ENCODE data around the gene FCGR3A. TPM values are rescaled to one million over a fixed set of nuclear protein-coding genes. Genes with fewer than 3 reads are reported as not detected.
"Not testable (repeated sequence)": the region's sequence is repeated elsewhere in the genome, so short reads cannot be mapped to it uniquely, and the experiment has no call there.

Gene FCGR3A
- total RNA-seq, 1 donor from 2014 or later = 323 TPM

DNA sequence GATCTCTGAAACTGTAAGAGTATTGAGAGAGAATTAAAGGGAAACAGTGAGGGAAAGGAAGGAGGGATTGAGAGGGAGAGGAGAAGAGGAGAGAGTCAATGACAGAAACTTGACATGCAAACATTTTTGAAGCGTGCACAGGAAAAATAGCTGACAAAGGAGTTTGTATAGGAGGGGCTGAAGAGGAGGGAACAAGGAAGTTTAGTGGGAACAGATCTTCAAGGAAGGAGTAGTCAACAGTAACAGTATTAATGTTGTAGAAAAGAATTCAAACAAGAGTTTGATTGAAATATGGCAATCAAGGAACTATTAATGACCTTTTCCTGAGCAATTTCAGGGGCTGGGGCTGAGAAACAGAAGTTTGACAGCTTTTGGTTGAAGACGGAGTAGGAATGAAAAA lies 4.0 kb upstream of the FCGR3A start:
- H3K27ac ChIP-seq; H3K9me3 ChIP-seq; H3K27me3 ChIP-seq (ENCODE audit: low read depth); H3K4me3 ChIP-seq; intact Hi-C loops (cut with DNase I); H3K4me1 ChIP-seq; DNase-seq; H3K36me3 ChIP-seq; ATAC-seq: not testable (repeated sequence)

DNA sequence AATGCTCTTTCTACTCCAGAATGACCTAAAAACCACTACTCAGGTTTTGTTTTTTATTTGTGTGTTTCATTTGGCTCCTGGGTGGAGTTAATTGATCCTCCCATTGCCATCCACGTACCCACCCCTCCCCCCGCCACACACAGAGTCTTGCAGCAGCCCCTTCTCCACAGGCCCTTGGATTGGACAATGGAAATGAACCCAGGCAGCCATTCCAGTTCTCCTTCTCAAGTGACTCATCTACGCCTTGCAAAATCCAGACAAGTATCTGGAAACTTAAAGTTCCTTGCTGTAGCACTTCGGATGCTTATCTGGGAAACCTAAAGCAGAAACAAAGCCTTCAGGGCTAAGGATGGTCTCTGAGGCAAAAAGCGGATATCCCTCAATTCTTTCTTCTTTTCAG lies 1.3 kb upstream of the FCGR3A start:
- H3K4me3 ChIP-seq; H3K27me3 ChIP-seq (ENCODE audit: low read depth); H3K4me1 ChIP-seq; DNase-seq; intact Hi-C loops (cut with DNase I); H3K27ac ChIP-seq; H3K9me3 ChIP-seq; H3K36me3 ChIP-seq: not testable (repeated sequence)
- ATAC-seq = peak in 1 of 2 donors; percentile 25

DNA sequence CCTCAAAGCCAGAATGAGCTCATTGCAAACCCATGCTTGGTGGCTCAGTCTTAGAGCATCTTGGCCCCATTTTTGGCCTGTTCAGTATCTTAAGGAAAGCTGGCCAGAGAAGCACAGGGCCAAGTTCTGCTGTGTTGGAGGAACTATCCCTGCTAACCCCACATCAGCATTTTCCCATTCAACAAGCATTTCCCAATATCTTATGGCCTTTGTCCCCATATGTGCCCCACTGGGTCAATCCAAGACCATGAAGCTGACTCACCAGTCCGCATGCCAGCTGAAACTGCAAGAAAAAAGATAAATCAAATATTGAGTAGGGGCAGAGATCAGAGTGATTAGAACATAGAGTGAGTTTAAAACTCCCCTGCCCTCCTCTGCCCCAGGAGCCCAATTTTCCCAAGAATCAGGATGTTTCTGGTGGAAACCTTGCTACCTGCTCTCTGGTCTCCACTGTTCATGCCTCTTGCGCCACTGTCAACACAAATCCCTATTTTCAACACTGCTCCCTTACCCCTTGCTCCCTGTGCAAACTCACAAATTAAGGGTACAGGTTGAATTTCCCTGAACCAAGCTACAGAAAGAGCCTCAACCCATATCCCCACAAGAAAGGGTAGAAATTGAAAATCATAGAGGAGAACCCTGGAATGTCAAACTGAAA lies 740 bp downstream of the FCGR3A start:
- H3K4me1 ChIP-seq; H3K36me3 ChIP-seq; H3K27me3 ChIP-seq (ENCODE audit: low read depth); intact Hi-C loops (cut with DNase I); H3K9me3 ChIP-seq; DNase-seq: not testable (repeated sequence)
- Histone ChIP-seq H3K27ac (peak overlapping the region; percentile 58), H3K4me3 (peak overlapping the region; percentile 23)
- peak; percentile 70 to 72 for ATAC-seq

DNA sequence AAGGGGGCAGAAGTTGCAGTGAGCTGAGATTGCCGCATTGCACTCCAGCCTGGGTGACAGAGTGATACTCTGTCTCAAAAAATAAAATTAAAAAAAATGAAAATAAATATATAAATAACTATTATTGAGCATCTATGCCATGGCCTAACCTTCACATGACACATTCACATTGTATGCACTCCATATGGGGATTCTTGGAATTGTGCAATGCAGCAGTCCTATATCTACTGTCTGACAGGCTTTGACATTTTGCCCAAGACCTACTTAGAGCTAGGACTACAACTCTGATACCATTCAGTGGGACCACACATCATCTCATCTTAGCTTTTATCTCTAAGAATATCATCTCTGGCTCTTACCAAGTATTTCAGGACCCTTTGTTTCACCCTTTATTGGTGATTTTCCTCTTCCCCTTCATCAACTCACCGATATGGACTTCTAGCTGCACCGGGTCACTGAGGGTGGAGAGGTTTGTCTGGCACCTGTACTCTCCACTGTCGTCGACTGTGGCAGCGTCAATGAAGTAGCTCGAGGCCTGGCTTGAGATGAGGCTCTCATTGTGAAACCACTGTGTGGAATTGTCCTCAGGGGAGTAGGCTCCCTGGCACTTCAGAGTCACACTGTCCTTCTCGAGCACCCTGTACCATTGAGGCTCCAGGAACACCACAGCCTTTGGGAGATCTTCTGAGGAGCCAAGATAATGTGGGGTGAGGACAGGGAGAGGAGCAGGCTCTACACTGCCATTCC lies 1.4 kb downstream of the FCGR3A start:
- ATAC-seq; DNase-seq; intact Hi-C loops (cut with DNase I): not testable (repeated sequence)

DNA sequence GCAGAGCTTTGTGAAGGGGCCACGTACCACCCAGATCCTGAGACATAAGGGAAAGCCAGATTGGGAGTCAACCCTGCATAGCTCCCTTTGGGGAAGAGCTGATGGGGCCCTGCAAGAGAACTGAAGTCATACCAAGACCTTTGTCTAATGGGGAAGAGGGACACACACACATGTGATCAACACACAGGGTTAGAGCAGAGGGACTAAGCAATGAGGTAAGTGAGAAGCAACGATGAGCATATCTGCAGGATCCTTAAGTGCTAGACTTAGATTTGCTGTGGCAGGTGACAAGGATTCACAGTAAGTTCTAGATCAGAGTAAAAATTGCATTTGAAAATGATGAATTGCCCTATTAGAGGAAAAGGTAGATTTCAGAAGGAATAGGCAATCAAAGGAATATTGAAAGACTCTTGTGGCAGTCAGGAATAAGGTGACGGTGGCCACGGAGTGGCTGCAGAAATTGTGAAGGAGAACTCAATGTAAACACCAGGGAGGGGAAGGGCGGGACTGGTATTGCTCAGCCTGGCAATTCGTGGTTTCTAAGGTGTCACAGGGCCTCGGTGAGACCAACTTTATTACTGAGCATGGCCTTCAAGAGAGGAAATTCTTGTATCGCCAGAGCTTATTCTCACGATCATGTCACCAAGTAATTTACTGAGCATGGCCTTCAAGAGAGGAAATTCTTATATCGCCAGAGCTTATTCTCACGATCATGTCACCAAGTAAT lies 4.5 kb downstream of the FCGR3A start:
- H3K27ac ChIP-seq; DNase-seq; H3K36me3 ChIP-seq; intact Hi-C loops (cut with DNase I); H3K27me3 ChIP-seq (ENCODE audit: low read depth); H3K9me3 ChIP-seq; ATAC-seq: not testable (repeated sequence)
- peak overlapping the region; percentile 31 for H3K4me3 ChIP-seq
- peaks cover 12% of the 10 kb centered on the region for H3K4me1 ChIP-seq

More for the DNA sequence above, 1.4 kb downstream of the FCGR3A start:
- H3K4me1 ChIP-seq; H3K9me3 ChIP-seq; H3K36me3 ChIP-seq; H3K27me3 ChIP-seq (ENCODE audit: low read depth); H3K27ac ChIP-seq: not testable (repeated sequence)
- H3K4me3 ChIP-seq = peak overlapping the region; percentile 31

DNA sequence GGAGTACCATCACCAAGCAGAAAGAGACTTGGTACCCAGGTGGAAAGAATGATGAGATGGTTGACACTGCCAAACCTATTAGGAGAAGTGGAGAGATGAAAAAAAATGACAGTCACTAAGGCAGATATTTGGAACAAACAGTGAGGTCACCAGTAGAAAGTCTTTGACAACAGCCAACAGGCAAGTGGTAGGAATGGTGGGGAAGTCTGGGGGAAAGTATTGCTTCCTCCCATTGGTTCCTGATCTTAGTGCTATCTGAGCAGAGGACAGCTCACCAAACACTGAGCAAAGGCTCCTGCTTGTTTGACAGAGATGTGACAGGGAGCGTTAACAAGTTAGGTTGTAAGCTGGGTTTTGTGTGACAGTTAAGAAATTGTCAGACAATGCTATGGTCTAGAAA lies 6.5 kb downstream of the FCGR3A start:
- DNase-seq; ATAC-seq; H3K9me3 ChIP-seq; H3K4me3 ChIP-seq; H3K36me3 ChIP-seq; intact Hi-C loops (cut with DNase I); H3K27me3 ChIP-seq (ENCODE audit: low read depth); H3K27ac ChIP-seq: not testable (repeated sequence)
- peaks cover 12% of the 10 kb centered on the region for H3K4me1 ChIP-seq

DNA sequence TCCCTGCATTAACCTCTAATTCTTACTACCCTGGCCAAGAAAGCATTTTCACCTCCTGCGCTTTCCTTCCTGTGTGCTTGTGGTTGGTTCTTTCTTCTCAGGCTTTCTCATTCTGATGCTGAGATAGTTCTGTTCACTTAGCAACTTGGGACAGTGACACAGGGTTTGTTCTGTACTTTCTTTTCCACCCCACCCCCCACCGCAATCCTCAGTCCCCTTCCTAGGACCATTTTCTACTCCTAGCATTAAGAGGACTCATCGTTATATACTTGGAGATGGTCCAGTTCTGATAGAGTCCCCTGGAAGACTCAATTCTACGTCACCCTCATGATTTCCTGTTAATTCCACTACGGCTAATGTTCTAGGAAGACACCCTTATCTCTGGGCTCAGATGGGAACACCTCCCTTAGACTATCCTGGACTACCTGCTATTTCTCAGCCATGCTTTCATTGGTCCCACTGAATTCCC lies 7.5 kb downstream of the FCGR3A start:
- H3K36me3 ChIP-seq; H3K27ac ChIP-seq; DNase-seq; intact Hi-C loops (cut with DNase I); H3K9me3 ChIP-seq; H3K4me3 ChIP-seq; H3K27me3 ChIP-seq (ENCODE audit: low read depth): not testable (repeated sequence)
- ATAC-seq = peak in 1 of 2 donors; percentile 26
- peaks cover 12% of the 10 kb centered on the region for H3K4me1 ChIP-seq

DNA sequence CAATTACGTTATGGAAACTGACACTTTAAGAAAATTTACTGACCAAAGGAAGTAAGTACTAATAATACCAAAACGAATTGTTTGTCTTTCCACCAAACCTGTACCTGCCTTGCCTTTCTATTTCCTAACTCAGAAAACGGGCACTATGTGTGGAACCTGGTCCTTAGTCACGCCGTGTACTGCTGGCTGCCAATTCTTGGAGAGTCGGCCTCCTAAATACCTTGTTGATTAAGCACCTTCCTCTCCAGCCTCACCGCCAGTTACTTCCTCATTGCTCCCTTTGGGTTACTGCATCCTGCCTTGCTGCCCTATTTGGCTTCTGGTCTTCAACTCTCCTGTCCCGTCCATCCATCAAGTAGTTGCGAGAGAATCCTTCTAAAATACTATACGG lies 9.1 kb downstream of the FCGR3A start:
- H3K4me1 ChIP-seq = peaks cover 12% of the 10 kb centered on the region
- peak; percentile 37 to 50 for ATAC-seq
- H3K36me3 ChIP-seq; DNase-seq; H3K27me3 ChIP-seq (ENCODE audit: low read depth); intact Hi-C loops (cut with DNase I); H3K9me3 ChIP-seq: not testable (repeated sequence)
- H3K4me3 ChIP-seq = peak overlapping the region; percentile 56
- H3K27ac ChIP-seq = peak overlapping the region; percentile 74

DNA sequence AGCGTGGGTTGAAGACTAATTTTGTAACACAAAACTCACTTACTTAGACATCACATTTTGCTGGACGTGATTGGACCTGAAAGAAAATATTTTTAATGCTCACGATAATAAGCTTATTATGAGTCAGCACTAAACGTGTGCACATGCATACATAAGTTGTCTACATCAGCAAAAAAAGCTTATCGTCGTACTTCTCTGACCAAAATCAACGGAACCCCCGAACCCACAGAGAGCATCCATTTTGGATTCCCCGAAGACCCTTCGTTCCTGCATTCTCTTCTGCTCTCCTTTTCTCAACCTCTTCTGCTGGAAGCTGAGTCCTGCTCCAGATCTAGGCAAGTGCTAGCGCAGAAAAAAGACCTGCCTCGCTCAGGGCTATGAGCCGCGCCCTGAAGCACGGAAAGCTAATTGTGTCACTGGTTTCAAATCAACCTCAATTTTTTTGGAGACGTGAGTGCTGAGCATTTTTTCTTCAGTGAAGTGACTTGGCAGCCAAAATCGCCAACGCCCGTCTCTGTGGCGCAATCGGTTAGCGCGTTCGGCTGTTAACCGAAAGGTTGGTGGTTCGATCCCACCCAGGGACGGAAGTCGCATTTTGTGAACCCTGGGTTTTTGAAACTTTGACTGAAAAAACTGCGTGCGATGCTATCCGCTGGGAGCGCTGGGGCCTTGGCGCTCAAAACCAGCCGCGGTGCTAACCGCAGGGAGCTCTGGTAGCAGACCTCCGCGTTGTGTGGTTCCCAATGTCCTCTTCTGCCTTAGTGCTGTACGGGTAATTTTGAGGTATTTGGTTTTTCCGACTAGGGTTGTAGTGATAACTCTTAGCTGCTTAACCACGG lies 9.7 kb downstream of the FCGR3A start:
- ATAC-seq (peak; percentile 76 to 84), DNase-seq (peak; percentile 80)
- Histone ChIP-seq H3K27ac (peak overlapping the region; percentile 74), H3K4me3 (peak overlapping the region; percentile 56), H3K4me1 (peaks cover 12% of the 10 kb centered on the region)
- H3K36me3 ChIP-seq; H3K9me3 ChIP-seq; intact Hi-C loops (cut with DNase I); H3K27me3 ChIP-seq (ENCODE audit: low read depth): not testable (repeated sequence)
- TF ChIP-seq, protein P1, sequence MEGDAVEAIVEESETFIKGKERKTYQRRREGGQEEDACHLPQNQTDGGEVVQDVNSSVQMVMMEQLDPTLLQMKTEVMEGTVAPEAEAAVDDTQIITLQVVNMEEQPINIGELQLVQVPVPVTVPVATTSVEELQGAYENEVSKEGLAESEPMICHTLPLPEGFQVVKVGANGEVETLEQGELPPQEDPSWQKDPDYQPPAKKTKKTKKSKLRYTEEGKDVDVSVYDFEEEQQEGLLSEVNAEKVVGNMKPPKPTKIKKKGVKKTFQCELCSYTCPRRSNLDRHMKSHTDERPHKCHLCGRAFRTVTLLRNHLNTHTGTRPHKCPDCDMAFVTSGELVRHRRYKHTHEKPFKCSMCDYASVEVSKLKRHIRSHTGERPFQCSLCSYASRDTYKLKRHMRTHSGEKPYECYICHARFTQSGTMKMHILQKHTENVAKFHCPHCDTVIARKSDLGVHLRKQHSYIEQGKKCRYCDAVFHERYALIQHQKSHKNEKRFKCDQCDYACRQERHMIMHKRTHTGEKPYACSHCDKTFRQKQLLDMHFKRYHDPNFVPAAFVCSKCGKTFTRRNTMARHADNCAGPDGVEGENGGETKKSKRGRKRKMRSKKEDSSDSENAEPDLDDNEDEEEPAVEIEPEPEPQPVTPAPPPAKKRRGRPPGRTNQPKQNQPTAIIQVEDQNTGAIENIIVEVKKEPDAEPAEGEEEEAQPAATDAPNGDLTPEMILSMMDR (IDR thresholded peaks at IDR 0.05) = peak; percentile 10

DNA sequence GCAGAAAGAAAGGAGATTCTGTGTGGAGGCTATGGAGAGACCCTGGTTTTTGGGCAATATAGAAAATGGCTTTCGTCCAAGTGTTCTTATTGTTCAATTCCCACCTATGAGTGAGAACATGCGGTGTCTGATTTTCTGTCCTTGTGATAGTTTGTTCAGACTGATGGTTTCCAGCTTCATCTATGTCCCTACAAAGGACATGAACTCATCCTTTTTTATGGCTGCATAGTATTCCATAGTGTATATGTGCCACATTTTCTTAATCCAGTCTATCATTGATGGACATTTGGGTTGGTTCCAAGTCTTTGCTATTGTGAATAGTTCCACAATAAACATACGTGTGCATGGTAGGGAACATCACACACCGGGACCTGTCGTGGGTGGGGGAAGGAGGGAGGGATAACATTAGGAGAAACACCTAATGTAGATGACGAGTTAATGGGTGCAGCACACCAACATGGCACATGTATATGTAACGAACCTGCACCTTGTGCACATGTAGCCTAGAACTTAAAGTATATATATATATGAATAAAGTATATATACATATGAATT lies 10.6 kb downstream of the FCGR3A start:
- H3K27me3 ChIP-seq (ENCODE audit: low read depth); H3K9me3 ChIP-seq; DNase-seq; ATAC-seq; intact Hi-C loops (cut with DNase I); H3K27ac ChIP-seq; H3K4me3 ChIP-seq; H3K36me3 ChIP-seq: not testable (repeated sequence)
- H3K4me1 ChIP-seq = peaks cover 12% of the 10 kb centered on the region

DNA sequence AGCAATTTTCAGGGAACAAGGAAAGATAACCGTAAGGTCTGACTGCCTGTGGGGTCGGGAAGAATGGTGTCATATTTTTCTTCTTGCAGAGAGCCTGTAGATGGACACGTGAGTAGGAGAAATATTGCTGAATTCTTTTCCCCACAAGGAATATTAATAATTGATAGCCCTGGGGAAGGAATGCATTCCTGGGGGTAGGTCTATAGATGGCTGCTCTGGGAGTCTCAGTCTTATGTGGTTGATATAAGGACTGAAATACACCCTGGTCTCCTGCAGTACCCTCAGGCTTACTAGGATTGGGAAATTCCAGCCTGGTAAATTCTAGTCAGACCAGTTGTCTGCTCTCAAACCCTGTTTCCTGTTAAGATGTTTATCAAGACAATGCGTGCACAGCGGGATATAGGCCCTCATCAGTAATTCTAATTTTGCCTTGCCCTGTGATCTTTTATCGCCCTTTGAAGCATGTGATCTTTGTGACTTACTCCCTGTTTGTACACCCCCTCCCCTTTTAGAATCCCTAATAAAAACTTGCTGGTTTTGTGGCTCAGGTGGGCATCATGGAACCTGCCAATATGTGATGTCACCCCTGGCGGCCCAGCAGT lies 12.4 kb downstream of the FCGR3A start:
- intact Hi-C loops (cut with DNase I); DNase-seq; H3K36me3 ChIP-seq; H3K27ac ChIP-seq; H3K4me3 ChIP-seq; H3K9me3 ChIP-seq; H3K27me3 ChIP-seq (ENCODE audit: low read depth); ATAC-seq; H3K4me1 ChIP-seq: not testable (repeated sequence)

Measured in lower lobe of right lung (tissue), 2 donors.